ENCODE results near the gene ANKRD18A.
"Not testable (repeated sequence)": the region's sequence is repeated elsewhere in the genome, so short reads cannot be mapped to it uniquely, and the experiment has no call there.

The ANKRD18A gene

GRCh38 chr9:38626006-38626405 lies 5.6 kb upstream of the ANKRD18A start:
- DNase-seq (ENCODE audit: low read depth), result no peak

GRCh38 chr9:38622951-38623350 lies 2.6 kb upstream of the ANKRD18A start:
- no peak for DNase-seq (ENCODE audit: low read depth)

GRCh38 chr9:38622288-38622674 lies 1.9 kb upstream of the ANKRD18A start:
- DNase-seq (ENCODE audit: low read depth), result no peak

GRCh38 chr9:38621434-38622287 lies 1.3 kb upstream of the ANKRD18A start:
- DNase-seq (ENCODE audit: low read depth), result no peak

- no peak for DNase-seq (ENCODE audit: low read depth)
Observed at GRCh38 chr9:38619556-38620447, 594 bp downstream of the ANKRD18A start.

- not testable (repeated sequence) for DNase-seq (ENCODE audit: low read depth)
Observed at GRCh38 chr9:38598029-38598745, 22.2 kb downstream of the ANKRD18A start.

- not testable (repeated sequence) for DNase-seq (ENCODE audit: low read depth)
Observed at GRCh38 chr9:38595117-38595516, 25.3 kb downstream of the ANKRD18A start.

GRCh38 chr9:38591346-38592063 lies 28.9 kb downstream of the ANKRD18A start:
- not testable (repeated sequence) for DNase-seq (ENCODE audit: low read depth)

GRCh38 chr9:38583765-38584164 lies 36.6 kb downstream of the ANKRD18A start:
- DNase-seq (ENCODE audit: low read depth), result not testable (repeated sequence)

GRCh38 chr9:38580112-38580511 lies 40.3 kb downstream of the ANKRD18A start:
- DNase-seq (ENCODE audit: low read depth), result not testable (repeated sequence)

GRCh38 chr9:38576181-38576580 lies 44.2 kb downstream of the ANKRD18A start:
- DNase-seq (ENCODE audit: low read depth), result not testable (repeated sequence)

- DNase-seq (ENCODE audit: low read depth), result not testable (repeated sequence)
Observed at GRCh38 chr9:38566048-38566447, 54.3 kb downstream of the ANKRD18A start.

GRCh38 chr9:38565178-38565577 lies 55.2 kb downstream of the ANKRD18A start:
- not testable (repeated sequence) for DNase-seq (ENCODE audit: low read depth)

- DNase-seq (ENCODE audit: low read depth), result not testable (repeated sequence)
Observed at GRCh38 chr9:38563911-38564310, 56.5 kb downstream of the ANKRD18A start.

- not testable (repeated sequence) for DNase-seq (ENCODE audit: low read depth)
Observed at GRCh38 chr9:38561134-38561533, 59.3 kb downstream of the ANKRD18A start.

GRCh38 chr9:38559172-38559571 lies 61.2 kb downstream of the ANKRD18A start:
- not testable (repeated sequence) for DNase-seq (ENCODE audit: low read depth)

- not testable (repeated sequence) for DNase-seq (ENCODE audit: low read depth)
Observed at GRCh38 chr9:38557746-38558145, 62.6 kb downstream of the ANKRD18A start.

- DNase-seq (ENCODE audit: low read depth), result not testable (repeated sequence)
Observed at GRCh38 chr9:38554966-38555365, 65.4 kb downstream of the ANKRD18A start.

- not testable (repeated sequence) for DNase-seq (ENCODE audit: low read depth)
Observed at GRCh38 chr9:38553019-38553418, 67.4 kb downstream of the ANKRD18A start.

GRCh38 chr9:38546497-38547163 lies 73.8 kb downstream of the ANKRD18A start:
- DNase-seq (ENCODE audit: low read depth), result not testable (repeated sequence)

- not testable (repeated sequence) for DNase-seq (ENCODE audit: low read depth)
Observed at GRCh38 chr9:38540535-38540934, 79.9 kb downstream of the ANKRD18A start.

All from CMK (cell line).